Aorta (tissue), 5 donors: ENCODE results near the gene GSTM4. TPM values are rescaled to one million over a fixed set of nuclear protein-coding genes. Genes with fewer than 3 reads are reported as not detected.
"Not testable (repeated sequence)": the region's sequence is repeated elsewhere in the genome, so short reads cannot be mapped to it uniquely, and the experiment has no call there.

Experiments
- ATAC-seq: fragments of 200-7000 bp; cut with Tn5 transposase; one replicate; pipeline ENCODE4 v1.9.1; 2022; ENCODE audit warnings: moderate library complexity; ENCODE audit not compliant: low FRiP score
- DNase-seq, 2 donors: peaks; one replicate each; pipeline ENCODE4 v3.0.0-alpha.2; 2020
- H3K27ac ChIP-seq, 2 donors: one replicate each; pipeline ENCODE4 v1.5.1; 2013; ENCODE audit warnings: low read length in 2 of 2, mild to moderate bottlenecking in 2 of 2, moderate library complexity in 2 of 2, control low read depth in 1 of 2, inconsistent platforms in 1 of 2, low read depth in 1 of 2
- H3K27me3 ChIP-seq, 2 donors: one replicate each; pipeline ENCODE4 v1.6.1; 2013; ENCODE audit warnings: control low read depth in 1 of 2, low read length in 1 of 2, mild to moderate bottlenecking in 1 of 2, moderate library complexity in 1 of 2; ENCODE audit not compliant: insufficient read depth in 2 of 2, control insufficient read depth in 1 of 2
- H3K36me3 ChIP-seq, 2 donors: one replicate each; pipeline ENCODE4 v1.6.1; 2013; ENCODE audit warnings: control low read depth in 1 of 2, low read length in 1 of 2, mild to moderate bottlenecking in 1 of 2; ENCODE audit not compliant: insufficient read depth in 2 of 2, control insufficient read depth in 1 of 2
- H3K4me1 ChIP-seq, 2 donors: one replicate each; pipeline ENCODE4 v1.6.1; 2013; ENCODE audit warnings: low read length in 2 of 2, control low read depth in 1 of 2, mild to moderate bottlenecking in 1 of 2, moderate library complexity in 1 of 2; ENCODE audit not compliant: insufficient read depth in 2 of 2, control insufficient read depth in 1 of 2
- H3K4me3 ChIP-seq, 2 donors: one replicate each; pipeline ENCODE4 v1.5.1; 2013; ENCODE audit warnings: low read length in 2 of 2, control low read depth in 1 of 2, mild to moderate bottlenecking in 1 of 2
- H3K9me3 ChIP-seq: one replicate; pipeline ENCODE4 v1.6.1; 2013; ENCODE audit warnings: mild to moderate bottlenecking, low read length; ENCODE audit not compliant: control insufficient read depth
- WGBS, 2 donors: extraction: QIAGEN DNeasy Blood & Tissue Kit; methylation state at CpG; one replicate each; pipeline ENCODE4 v1.1.7; 2013; 5-methylcytosine and 5-hydroxymethylcytosine counted together
- intact Hi-C, 2 donors: fragments of 100-400 bp; cut with DNase I; formaldehyde crosslinking; loops; one replicate each; pipeline versions ENCODE4 v1.14.2 to v1.15.0; 2022
- polyA plus RNA-seq, 2 donors: library from polyadenylated mRNA; stranded (reverse); fragments of 200-250 nt; gene quantifications; one replicate each; pipeline ENCODE4 v1.2.3, GENCODE V29; 2013
- total RNA-seq, 2 donors: library from RNA; stranded (reverse); fragmentation: NEBNext Ultra II Directional; extraction: Animal tissue kit (Norgen Biotek cat#: 25700); gene quantifications; one replicate each; pipeline ENCODE4 v1.2.1, GENCODE V29; 2021
- donor health status: healthy with polysubstance abuse.
- donor health status: Bipolar disorder and iron deficiency.
- donor health status: DM: no; HTN: no; CAD: no.
- donor health status: DM: no; HTN: no; CAD: no.
- donor health status: DM: yes; HTN: yes; CAD: no.

GSTM4 gene
- total and polyA plus RNA-seq, 4 donors: 15.0 to 53.1 (median 31.8) TPM

- WGBS, 2 donors: 73% methylated on average over 3 of the region's 3 CpGs
- DNase-seq: no peak
- ATAC-seq: no peak
- Histone ChIP-seq H3K36me3 (peaks cover 0 to 1% of the 10 kb centered on the region in 2 donors), H3K27me3 (no peaks in the 10 kb centered on the region), H3K9me3 (no peaks in the 10 kb centered on the region), H3K27ac (no peak overlapping the region), H3K4me3 (no peak overlapping the region), H3K4me1 (no peaks in the 10 kb centered on the region)
- intact Hi-C loops: no loop called here
Measured at GRCh38 chr1:109677459-109677858, 21.6 kb downstream of the GSTM4 start.

- ATAC-seq, H3K4me1 ChIP-seq, H3K9me3 ChIP-seq, DNase-seq, H3K36me3 ChIP-seq, H3K27me3 ChIP-seq, H3K4me3 ChIP-seq, intact Hi-C loops, H3K27ac ChIP-seq: not testable (repeated sequence)
- 74 to 80% methylated on average over 2 of the region's 2 CpGs for WGBS, 2 donors
Measured at GRCh38 chr1:109678637-109679036, 22.7 kb downstream of the GSTM4 start.

GRCh38 chr1:109684777-109685176 lies 28.9 kb downstream of the GSTM4 start:
- WGBS, 2 donors: 92 to 95% methylated on average over 6 of the region's 6 CpGs
- intact Hi-C loops: loop anchor here in 1 of 2 donors (5.0 kb wide), 1 partner anchor 137 kb away; the partner anchor contains the start of gene GNAI3
- not testable (repeated sequence) for H3K4me3 ChIP-seq, H3K4me1 ChIP-seq, ATAC-seq, DNase-seq, H3K36me3 ChIP-seq, H3K27ac ChIP-seq, H3K27me3 ChIP-seq, H3K9me3 ChIP-seq

- not testable (repeated sequence) for H3K4me3 ChIP-seq
- intact Hi-C loops: loop anchor here in 1 of 2 donors (5.0 kb wide), 1 partner anchor 138 kb away; the partner anchor contains the start of gene GNAI3
- 59 to 60% methylated on average over 1 of the region's 1 CpG for WGBS, 2 donors
Measured at GRCh38 chr1:109685399-109685798, 29.5 kb downstream of the GSTM4 start.

GRCh38 chr1:109685890-109686289 lies 30.0 kb downstream of the GSTM4 start:
- not testable (repeated sequence) for DNase-seq, H3K9me3 ChIP-seq, H3K4me3 ChIP-seq, H3K36me3 ChIP-seq, ATAC-seq, H3K4me1 ChIP-seq, H3K27me3 ChIP-seq, H3K27ac ChIP-seq
- intact Hi-C loops: loop anchor here in 1 of 2 donors (2.0 to 5.0 kb wide), 2 partner anchors 45 to 139 kb away; partner anchors contain the start of gene GNAI3
- 94% methylated on average over 4 of the region's 4 CpGs for WGBS, 2 donors

More at GRCh38 chr1:109685399-109685798, 29.5 kb downstream of the GSTM4 start:
- H3K27ac ChIP-seq, H3K27me3 ChIP-seq, H3K36me3 ChIP-seq, H3K4me1 ChIP-seq, ATAC-seq, H3K9me3 ChIP-seq, DNase-seq: not testable (repeated sequence)

GRCh38 chr1:109687109-109687508 lies 31.2 kb downstream of the GSTM4 start:
- H3K27ac ChIP-seq: peak overlapping the region in 1 of 2 donors; percentile 66
- not testable (repeated sequence) for H3K9me3 ChIP-seq, DNase-seq, H3K4me1 ChIP-seq, H3K27me3 ChIP-seq, H3K36me3 ChIP-seq, H3K4me3 ChIP-seq, ATAC-seq
- 16 to 18% methylated on average over 10 to 11 of the region's 11 CpGs for WGBS, 2 donors
- intact Hi-C loops: loop anchor here in 1 of 2 donors (2.0 to 5.0 kb wide), 2 partner anchors 46 to 140 kb away; partner anchors contain the start of gene GNAI3

GRCh38 chr1:109687641-109688499 lies 32.0 kb downstream of the GSTM4 start, which contains the start of gene GSTM1:
Gene GSTM1, plus strand, starts transcription at chr1:109687817. Its CDS starts 57 bp downstream, at chr1:109687874.
- H3K27me3 ChIP-seq: no peaks in the 10 kb centered on the region
- H3K27ac ChIP-seq: peak within 1 kb of the TSS in 1 of 2 donors; percentile 66
- 1 to 2% methylated on average over 19 to 46 of the region's 46 CpGs for WGBS, 2 donors
- H3K36me3 ChIP-seq: no peaks in the 10 kb centered on the region
- no peaks in the 10 kb centered on the region for H3K9me3 ChIP-seq
- ATAC-seq (no peak), DNase-seq (peak in 1 of 2 donors; percentile 93)
- H3K4me1 ChIP-seq: no peaks in the 10 kb centered on the region
- H3K4me3 ChIP-seq: peak within 1 kb of the TSS in 1 of 2 donors; percentile 37
- intact Hi-C loops: loop anchor here in 1 of 2 donors (2.0 to 5.0 kb wide), 2 partner anchors 47 to 141 kb away; partner anchors contain the start of gene GNAI3

- intact Hi-C loops: loop anchor here in 1 of 2 donors (5.0 kb wide), 1 partner anchor 143 kb away; the partner anchor contains the start of gene GNAI3
- Histone ChIP-seq H3K27ac (no peak overlapping the region), H3K9me3 (no peaks in the 10 kb centered on the region), H3K27me3 (no peaks in the 10 kb centered on the region), H3K4me3 (no peak overlapping the region), H3K4me1 (no peaks in the 10 kb centered on the region), H3K36me3 (no peaks in the 10 kb centered on the region)
- 38 to 43% methylated on average over 5 to 6 of the region's 6 CpGs for WGBS, 2 donors
- ATAC-seq: no peak
- no peak for DNase-seq
Measured at GRCh38 chr1:109689844-109690405, 34.0 kb downstream of the GSTM4 start.
